Left ventricle myocardium inferior (tissue), 1 donor: ENCODE measurements around the gene SQOR. TPM values are rescaled to one million over a fixed set of nuclear protein-coding genes. Genes with fewer than 3 reads are reported as not detected.

ENCODE experiments used
- DNase-seq: peaks from one replicate; pipeline ENCODE4 v3.0.0-alpha.2; 2020
- H3K27ac ChIP-seq: fragments of 200-600 bp; replicated peaks from 2 replicates; pipeline ENCODE4 v1.8.0; 2021
- H3K27me3 ChIP-seq: fragments of 200-600 bp; 2 replicates; pipeline ENCODE4 v1.8.0; 2021; ENCODE audit warnings: low read depth
- H3K36me3 ChIP-seq: fragments of 200-600 bp; 2 replicates; pipeline ENCODE4 v1.8.0; 2021
- H3K4me1 ChIP-seq: fragments of 200-600 bp; 2 replicates; pipeline ENCODE4 v1.8.0; 2021
- H3K4me3 ChIP-seq: fragments of 200-600 bp; 2 replicates; pipeline ENCODE4 v1.8.0; 2021; ENCODE audit warnings: mild to moderate bottlenecking, moderate library complexity
- H3K9me3 ChIP-seq: fragments of 200-600 bp; replicated peaks from 2 replicates; pipeline ENCODE4 v1.8.0; 2021
- intact Hi-C: fragments of 100-400 bp; cut with micrococcal nuclease; formaldehyde crosslinking; loops from one replicate; pipeline ENCODE4 v1.11.0; 2022
- total RNA-seq: library from RNA; stranded (reverse); fragmentation: NEBNext Ultra II Directional; extraction: Animal tissue kit (Norgen Biotek cat#: 25700); gene quantifications from one replicate; pipeline ENCODE4 v1.2.1, GENCODE V29; 2021
- TF ChIP-seq, protein P1 (sequence below): fragments of 200-600 bp; IDR thresholded peaks from 2 replicates; pipeline ENCODE4 v1.8.0; 2021; ENCODE audit warnings: antibody characterized with exemption, mild to moderate bottlenecking, borderline replicate concordance
- donor health status: DM: no; HTN: yes; CAD: no; lungs with severe emphysema.

The SQOR gene
- total RNA-seq, 1 donor from 2014 or later, result 16.5 TPM

DNA sequence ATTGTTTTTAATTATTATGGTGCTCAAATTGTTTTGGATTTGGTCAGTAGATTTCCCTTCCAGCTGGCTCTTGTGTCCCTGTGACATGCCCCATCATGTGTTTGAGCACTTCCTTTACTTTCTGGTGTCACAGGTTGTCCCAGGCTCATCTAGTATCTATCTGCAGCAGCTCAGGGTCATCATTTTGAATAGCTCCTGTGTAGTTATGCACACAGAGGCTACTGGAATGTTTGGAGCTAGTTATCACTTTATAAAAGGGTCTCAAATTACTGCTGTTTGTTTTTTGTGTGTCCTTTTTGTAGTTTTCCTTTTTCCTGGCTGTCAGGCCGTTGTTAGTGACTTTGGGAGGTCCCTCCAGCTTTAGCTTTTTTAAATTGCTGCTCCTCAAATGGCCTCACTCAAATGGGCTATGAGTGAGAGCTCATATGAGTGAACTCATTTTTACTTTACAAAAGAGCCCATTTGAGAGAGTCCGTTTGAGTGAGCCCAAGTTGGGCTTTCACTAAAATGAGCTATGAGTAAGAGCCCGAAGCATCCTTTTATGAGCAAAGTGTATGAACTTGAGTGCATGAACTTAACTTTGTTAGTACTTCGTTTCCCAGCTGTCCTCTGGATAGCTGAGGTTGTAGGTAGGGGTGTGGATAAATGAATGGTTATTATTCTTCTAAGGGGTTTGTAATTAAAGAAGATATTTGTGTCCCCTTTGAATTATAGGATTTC is 43.8 kb downstream of the SQOR start:
- Histone ChIP-seq H3K4me1 (no peaks in the 10 kb centered on the region), H3K27me3 (no peaks in the 10 kb centered on the region), H3K36me3 (peaks cover 94% of the 10 kb centered on the region), H3K27ac (no peak overlapping the region), H3K9me3 (no peaks in the 10 kb centered on the region), H3K4me3 (no peak overlapping the region)
- DNase-seq, result no peak
- TF ChIP-seq, protein P1, sequence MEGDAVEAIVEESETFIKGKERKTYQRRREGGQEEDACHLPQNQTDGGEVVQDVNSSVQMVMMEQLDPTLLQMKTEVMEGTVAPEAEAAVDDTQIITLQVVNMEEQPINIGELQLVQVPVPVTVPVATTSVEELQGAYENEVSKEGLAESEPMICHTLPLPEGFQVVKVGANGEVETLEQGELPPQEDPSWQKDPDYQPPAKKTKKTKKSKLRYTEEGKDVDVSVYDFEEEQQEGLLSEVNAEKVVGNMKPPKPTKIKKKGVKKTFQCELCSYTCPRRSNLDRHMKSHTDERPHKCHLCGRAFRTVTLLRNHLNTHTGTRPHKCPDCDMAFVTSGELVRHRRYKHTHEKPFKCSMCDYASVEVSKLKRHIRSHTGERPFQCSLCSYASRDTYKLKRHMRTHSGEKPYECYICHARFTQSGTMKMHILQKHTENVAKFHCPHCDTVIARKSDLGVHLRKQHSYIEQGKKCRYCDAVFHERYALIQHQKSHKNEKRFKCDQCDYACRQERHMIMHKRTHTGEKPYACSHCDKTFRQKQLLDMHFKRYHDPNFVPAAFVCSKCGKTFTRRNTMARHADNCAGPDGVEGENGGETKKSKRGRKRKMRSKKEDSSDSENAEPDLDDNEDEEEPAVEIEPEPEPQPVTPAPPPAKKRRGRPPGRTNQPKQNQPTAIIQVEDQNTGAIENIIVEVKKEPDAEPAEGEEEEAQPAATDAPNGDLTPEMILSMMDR, result no peak
- intact Hi-C loops, result no loop called here

DNA sequence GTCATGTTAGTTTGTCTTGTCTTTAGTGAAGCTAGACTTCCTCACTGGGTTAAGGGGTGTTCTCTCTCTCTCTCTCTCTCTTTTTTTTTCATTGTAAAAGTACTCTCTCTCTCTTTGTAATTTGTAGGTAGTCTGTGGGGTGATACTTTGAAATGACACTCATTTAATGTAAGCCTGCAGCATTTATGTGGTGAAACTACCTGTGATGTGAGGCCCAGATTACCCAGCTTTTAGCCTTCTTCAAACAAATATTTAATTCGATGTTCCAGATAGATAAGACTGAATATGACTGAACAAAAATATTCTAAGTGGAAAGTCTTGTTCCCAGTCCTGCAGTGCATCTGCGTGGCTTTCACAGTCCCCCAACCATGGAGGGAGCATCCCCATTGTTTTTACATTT is 49.7 kb downstream of the SQOR start:
- Histone ChIP-seq H3K9me3 (no peaks in the 10 kb centered on the region), H3K27me3 (no peaks in the 10 kb centered on the region), H3K4me3 (no peak overlapping the region), H3K4me1 (no peaks in the 10 kb centered on the region), H3K36me3 (peaks cover 97% of the 10 kb centered on the region), H3K27ac (no peak overlapping the region)
- intact Hi-C loops, result no loop called here
- TF ChIP-seq, protein P1, result no peak
- DNase-seq, result no peak

DNA sequence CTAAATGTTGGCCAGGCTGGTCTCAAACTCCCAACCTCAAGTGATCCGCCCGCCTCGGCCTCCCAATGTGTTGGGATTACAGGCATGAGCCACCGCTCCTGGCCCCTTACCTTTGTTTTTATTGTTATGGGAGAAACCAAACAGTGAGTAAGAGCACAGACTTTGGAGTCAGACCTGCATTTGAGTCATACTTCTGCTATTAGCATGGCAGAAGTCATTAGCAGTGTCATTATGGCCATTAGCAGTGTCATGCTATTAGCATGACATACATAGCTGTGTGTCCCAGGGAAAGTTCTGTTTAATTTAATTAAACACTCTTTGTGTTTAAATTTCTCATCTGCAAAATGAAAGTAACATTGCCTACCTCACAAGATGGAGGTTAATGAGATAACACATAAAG is 54.8 kb downstream of the SQOR start:
- TF ChIP-seq, protein P1, result no peak
- Histone ChIP-seq H3K36me3 (peaks cover 85% of the 10 kb centered on the region), H3K27me3 (no peaks in the 10 kb centered on the region), H3K4me1 (no peaks in the 10 kb centered on the region), H3K9me3 (no peaks in the 10 kb centered on the region), H3K27ac (no peak overlapping the region), H3K4me3 (no peak overlapping the region)
- intact Hi-C loops, result no loop called here
- DNase-seq, result no peak

DNA sequence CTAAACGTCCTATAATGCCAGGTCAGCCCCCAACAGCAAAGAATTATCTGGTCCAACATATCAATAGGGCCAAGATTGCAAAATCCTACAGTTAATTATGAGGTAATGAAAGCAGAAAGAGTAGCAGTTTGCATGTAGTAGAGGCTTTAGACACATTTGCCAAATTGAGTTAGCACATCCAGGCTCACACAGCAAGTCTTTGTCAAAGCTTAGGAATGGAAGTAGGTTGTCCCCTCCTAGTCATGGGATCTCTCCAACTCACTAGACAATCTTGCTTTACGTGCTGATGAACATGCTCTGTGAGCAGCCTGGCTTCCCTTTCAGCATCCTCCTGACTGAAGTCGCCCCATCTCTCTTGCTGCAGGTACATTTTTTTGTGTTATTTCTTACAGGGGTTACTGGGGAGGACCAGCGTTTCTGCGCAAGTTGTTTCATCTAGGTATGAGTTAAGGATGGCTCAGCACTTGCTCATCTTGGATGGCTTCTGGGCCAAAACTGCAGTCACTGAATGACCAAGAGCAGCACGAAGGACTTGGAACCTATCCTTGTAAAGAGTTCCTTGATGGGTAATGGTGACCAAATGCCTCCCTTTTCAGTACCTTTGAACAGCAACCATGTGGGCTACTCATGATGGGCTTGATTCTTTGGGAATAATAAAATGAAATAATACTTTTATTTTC is 55.9 kb downstream of the SQOR start:
- Histone ChIP-seq H3K9me3 (no peaks in the 10 kb centered on the region), H3K36me3 (peaks cover 74% of the 10 kb centered on the region), H3K27me3 (no peaks in the 10 kb centered on the region), H3K4me1 (no peaks in the 10 kb centered on the region), H3K27ac (no peak overlapping the region), H3K4me3 (no peak overlapping the region)
- DNase-seq, result no peak
- intact Hi-C loops, result no loop called here
- TF ChIP-seq, protein P1, result no peak

DNA sequence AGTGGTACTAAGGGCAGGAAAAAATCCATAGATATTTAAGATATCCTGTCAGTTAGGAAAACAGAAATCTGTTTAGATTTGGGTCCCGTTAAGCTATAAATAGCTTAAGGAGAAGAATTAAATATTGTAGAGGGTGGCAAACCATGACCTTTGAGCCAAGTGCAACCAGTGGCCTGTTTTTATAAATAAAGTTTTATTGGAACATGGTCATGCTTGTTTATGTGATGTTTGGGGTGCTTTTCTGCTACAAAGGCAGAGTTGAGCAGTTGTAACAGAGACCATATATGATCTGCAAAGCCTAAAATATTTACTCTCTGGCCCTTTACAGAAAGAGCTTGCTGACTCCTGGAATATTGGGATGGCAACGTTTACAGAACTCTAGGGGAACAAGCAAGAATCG is 66.3 kb downstream of the SQOR start:
- no peaks in the 10 kb centered on the region for H3K36me3 ChIP-seq
- intact Hi-C loops, result no loop called here
- H3K27ac ChIP-seq, result no peak overlapping the region
- no peak for DNase-seq
- H3K27me3 ChIP-seq, result peaks cover 7% of the 10 kb centered on the region
- no peaks in the 10 kb centered on the region for H3K9me3 ChIP-seq
- TF ChIP-seq, protein P1, result no peak
- H3K4me1 ChIP-seq, result peaks cover 10% of the 10 kb centered on the region
- no peak overlapping the region for H3K4me3 ChIP-seq
